K562 treated with DMSO at 1 percent for 12 hours (cell line): ENCODE data around the gene ANGPTL4. TPM values are rescaled to one million over a fixed set of nuclear protein-coding genes. Genes with fewer than 3 reads are reported as not detected.

ENCODE experiments used
- total RNA-seq: library from RNA; unstranded; fragments of 300-600 nt; gene quantifications from 2 replicates; pipeline ENCODE4 v1.2.3, GENCODE V29; 2022; ENCODE audit not compliant: insufficient read depth

Gene ANGPTL4, protein sequence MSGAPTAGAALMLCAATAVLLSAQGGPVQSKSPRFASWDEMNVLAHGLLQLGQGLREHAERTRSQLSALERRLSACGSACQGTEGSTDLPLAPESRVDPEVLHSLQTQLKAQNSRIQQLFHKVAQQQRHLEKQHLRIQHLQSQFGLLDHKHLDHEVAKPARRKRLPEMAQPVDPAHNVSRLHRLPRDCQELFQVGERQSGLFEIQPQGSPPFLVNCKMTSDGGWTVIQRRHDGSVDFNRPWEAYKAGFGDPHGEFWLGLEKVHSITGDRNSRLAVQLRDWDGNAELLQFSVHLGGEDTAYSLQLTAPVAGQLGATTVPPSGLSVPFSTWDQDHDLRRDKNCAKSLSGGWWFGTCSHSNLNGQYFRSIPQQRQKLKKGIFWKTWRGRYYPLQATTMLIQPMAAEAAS
- 0.83 and 1.7 TPM in 2 replicates for total RNA-seq

DNA sequence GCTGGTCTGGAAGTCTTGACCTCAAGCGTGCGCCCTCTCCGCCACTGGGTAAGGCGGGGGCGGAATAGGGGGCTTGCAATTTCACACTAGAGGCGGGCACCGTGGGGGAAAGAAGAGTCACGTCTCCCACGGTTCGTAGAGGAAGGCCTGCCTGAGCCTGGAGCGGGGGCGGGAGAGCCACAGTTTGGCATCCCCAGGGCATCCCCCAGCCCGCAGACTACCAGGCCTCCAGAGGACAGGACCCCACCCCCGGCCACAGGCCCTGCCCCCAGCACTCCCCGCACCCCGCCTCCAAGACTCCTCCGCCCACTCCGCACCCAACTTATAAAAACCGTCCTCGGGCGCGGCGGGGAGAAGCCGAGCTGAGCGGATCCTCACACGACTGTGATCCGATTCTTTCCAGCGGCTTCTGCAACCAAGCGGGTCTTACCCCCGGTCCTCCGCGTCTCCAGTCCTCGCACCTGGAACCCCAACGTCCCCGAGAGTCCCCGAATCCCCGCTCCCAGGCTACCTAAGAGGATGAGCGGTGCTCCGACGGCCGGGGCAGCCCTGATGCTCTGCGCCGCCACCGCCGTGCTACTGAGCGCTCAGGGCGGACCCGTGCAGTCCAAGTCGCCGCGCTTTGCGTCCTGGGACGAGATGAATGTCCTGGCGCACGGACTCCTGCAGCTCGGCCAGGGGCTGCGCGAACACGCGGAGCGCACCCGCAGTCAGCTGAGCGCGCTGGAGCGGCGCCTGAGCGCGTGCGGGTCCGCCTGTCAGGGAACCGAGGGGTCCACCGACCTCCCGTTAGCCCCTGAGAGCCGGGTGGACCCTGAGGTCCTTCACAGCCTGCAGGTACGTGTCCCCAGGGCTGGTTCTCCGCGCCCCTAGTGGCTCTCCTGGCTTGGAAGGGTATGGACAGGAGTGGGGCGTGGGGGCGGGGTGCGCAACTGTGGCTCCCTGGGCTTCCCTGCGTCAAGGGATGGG, at the start of gene ANGPTL4:
Gene ANGPTL4, plus strand, starts transcription at position 353 of the 969 bp plus-strand sequence. Its CDS starts 167 bp downstream, at position 520.

GRCh38 chr19:8321067-8321985, 42.6 kb upstream of the ANGPTL4 start, which contains the start of the genes NDUFA7 and RPS28:
TSS of gene NDUFA7 (minus strand) at chr19:8321375. CDS start at chr19:8321358, 17 bp downstream.
TSS of gene RPS28 (plus strand) at chr19:8321496. CDS start at chr19:8321531, 35 bp downstream.

DNA sequence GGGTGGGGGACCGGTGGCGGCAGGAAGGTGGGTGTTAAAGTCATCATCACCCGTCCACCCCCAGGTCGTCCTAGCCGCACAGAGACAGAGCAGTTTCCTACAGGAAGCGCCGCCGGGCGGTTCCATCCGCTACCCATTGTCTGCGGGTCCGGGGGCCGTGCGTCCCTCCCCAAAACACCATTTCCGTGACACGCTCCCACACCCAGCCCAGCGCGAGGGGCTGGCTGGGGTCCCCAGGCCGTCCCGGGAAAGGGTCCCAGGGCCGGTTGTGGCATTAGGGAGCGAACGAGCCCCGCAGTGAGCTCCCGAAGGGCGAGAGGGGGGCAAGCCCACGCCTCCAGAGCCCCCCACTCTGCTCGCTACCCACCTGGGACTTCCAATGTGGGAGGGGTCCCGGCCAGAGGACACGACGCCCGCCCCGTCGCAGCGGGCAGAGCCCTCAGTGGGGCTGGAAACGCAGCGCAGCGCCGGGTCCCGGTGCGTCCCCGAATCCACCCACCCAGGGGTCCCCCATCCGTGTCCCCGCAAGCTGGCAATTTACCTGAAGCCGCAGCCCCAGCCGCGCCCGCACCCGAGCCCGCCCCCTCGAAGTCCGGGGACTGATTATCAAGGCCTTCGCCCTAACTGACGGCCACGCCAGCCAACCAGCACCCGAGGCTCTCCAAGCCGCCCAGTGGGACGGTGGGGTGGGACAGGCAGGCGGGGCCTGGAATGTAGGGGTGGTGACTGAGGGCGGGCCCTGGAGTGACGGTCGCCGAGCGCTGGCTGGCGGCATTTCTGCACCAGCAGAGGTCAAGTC, 21.1 kb upstream of the ANGPTL4 start, which contains the start of gene KANK3:
Gene KANK3, minus strand, starts transcription at position 579 of the 799 bp plus-strand sequence. CDS start 5,434 bp downstream, outside the sequence.

DNA sequence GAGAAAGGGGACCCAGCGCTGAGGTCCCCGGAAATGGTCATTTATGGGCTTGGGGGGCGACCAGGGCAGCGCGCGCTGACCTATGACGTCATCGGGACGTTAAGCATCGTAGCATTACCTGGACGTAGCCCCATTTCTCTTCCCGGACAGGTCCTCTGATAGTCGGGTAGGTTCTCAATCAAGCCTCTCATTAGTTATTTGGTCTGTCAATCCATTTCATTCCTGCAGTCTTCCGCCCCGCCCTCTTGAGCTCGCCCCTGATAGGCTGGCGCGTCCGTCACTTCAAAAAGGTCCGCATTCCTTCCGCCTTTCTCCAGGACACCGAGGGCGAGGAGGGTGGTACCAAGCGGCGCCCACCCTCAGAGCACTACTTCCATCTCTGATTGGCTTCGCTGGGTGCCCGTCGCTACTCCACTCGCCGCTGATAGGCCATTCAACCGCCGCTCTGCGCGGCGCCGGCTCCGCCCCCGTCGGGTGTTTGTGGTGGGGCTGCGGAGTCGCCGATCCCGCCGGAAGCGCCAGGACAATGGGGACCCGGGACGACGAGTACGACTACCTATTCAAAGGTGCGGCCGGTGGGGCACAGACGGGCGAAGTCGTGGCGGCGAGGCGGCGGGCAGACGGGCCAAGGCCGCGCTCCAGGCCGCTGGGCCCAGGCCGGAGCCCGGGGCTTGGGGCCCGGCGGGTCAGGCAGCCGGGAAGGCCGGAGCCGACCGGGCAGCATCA, 26.1 kb downstream of the ANGPTL4 start, which contains the start of gene RAB11B:
Gene RAB11B, plus strand, starts transcription at position 470 of the 726 bp plus-strand sequence. Its CDS starts 57 bp downstream, at position 527.

DNA sequence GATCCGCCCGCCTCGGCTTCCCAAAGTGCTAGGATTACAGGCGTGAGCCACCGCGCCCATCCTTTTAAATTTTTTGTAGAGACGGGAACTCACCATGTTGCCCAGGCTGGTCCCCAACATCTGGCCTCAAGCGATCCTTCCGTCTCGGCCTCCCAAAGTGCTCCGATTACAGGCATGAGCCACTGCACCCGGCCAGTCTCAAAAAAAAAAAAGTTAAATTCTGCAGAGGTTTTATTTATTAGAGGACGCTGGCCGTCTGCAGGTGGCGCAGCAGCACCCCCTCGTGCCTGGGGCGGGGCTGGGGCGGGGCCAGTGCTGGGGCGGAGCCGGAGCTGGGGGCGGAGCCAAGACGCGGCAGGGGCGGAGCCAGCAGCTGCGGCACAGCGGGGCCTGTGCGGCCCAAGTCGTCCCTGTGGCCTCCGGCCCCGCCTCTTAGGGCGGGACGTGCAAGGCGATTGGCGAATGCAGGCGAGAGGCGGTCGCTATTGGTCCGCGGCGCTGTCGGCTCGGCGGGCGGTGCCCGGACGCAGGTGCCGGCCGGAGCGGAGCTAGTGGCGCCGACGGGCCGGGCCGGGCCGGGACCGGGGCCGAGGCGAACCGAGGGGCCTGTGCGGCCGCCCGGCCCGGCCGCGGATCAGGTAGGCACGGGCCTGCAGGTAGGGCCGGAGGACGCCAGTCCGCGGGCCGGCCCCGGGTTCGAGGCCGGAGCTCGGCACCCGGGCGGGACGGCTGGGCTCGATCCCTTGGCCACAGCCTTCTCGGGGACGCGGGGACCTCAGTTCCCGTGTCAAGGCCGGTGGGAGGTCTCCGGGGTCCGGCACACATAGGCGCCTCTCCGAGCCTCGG, 49.1 kb downstream of the ANGPTL4 start, which contains the start of gene MARCHF2:
Gene MARCHF2, plus strand, starts transcription at position 523 of the 846 bp plus-strand sequence. CDS start 8,536 bp downstream, outside the sequence.

Other genes with a start within 250 kb of the ANGPTL4 start
- 0.07 and 0.10 TPM in 2 replicates for gene FBN3, start 214.6 kb upstream of the ANGPTL4 start, total RNA-seq
- gene CERS4, start 154.8 kb upstream of the ANGPTL4 start, total RNA-seq, result 23.8 and 24.1 TPM in 2 replicates
- gene CD320, start 55.8 kb upstream of the ANGPTL4 start, total RNA-seq, result 48.7 and 76.1 TPM in 2 replicates
- gene NDUFA7, start 42.8 kb upstream of the ANGPTL4 start, total RNA-seq, result 117 and 167 TPM in 2 replicates
- gene RPS28, start 42.7 kb upstream of the ANGPTL4 start, total RNA-seq, result 2,554 and 4,269 TPM in 2 replicates
- gene KANK3, start 20.9 kb upstream of the ANGPTL4 start, total RNA-seq, result 0.51 and 1.0 TPM in 2 replicates
- gene RAB11B, start 26.2 kb downstream of the ANGPTL4 start, total RNA-seq, result 93.5 and 121 TPM in 2 replicates
- 19.6 and 36.1 TPM in 2 replicates for gene MARCHF2, start 49.1 kb downstream of the ANGPTL4 start, total RNA-seq
- 270 and 328 TPM in 2 replicates for gene HNRNPM, start 80.8 kb downstream of the ANGPTL4 start, total RNA-seq
- 0.46 and 0.50 TPM in 2 replicates for gene PRAM1, start 138.5 kb downstream of the ANGPTL4 start, total RNA-seq
- 15.6 and 16.0 TPM in 2 replicates for gene ZNF414, start 150.0 kb downstream of the ANGPTL4 start, total RNA-seq
- 38.1 and 48.8 TPM in 2 replicates for gene MYO1F, start 213.3 kb downstream of the ANGPTL4 start, total RNA-seq
- gene ADAMTS10, start 246.6 kb downstream of the ANGPTL4 start, total RNA-seq, result 0.41 TPM in 1 of 2 replicates, not detected in the other